HepG2 (cell line): Measurements from ENCODE around the gene CASP1.

Source experiments
- CTCF ChIP-seq: sonication (generic); formaldehyde crosslinking; IDR thresholded peaks from 2 replicates; pipeline ENCODE4 v1.5.0; 2020; ENCODE audit warnings: mild to moderate bottlenecking, missing genetic modification reagents, moderate library complexity
- GTF2F1 ChIP-seq: fragments of 150-350 bp; IDR thresholded peaks from 2 replicates; pipeline ENCODE4 v1.6.1; 2014; ENCODE audit warnings: low read length
- HDAC6 ChIP-seq: fragments of 200-600 bp; sonication (generic); IDR thresholded peaks from 2 replicates; pipeline ENCODE4 v1.7.0; 2017; ENCODE audit warnings: mild to moderate bottlenecking, antibody characterized with exemption, low read length, low read depth
- KDM1A ChIP-seq: IDR thresholded peaks from 2 replicates; pipeline ENCODE4 v1.6.1; 2016; ENCODE audit warnings: missing compliant biosample characterization
- NFIC ChIP-seq: IDR thresholded peaks from 2 replicates; pipeline ENCODE4 v1.6.1; 2012; ENCODE audit warnings: mild to moderate bottlenecking, low read length, inconsistent platforms
- PRDM15 ChIP-seq: sonication (generic); formaldehyde crosslinking; IDR thresholded peaks from 2 replicates; pipeline ENCODE4 v1.4.0; 2020; ENCODE audit warnings: missing genetic modification reagents
- RAD21 ChIP-seq: fragments of 450-650 bp; formaldehyde crosslinking; IDR thresholded peaks from 2 replicates; pipeline ENCODE4 v1.5.0; 2020; ENCODE audit warnings: mild to moderate bottlenecking
- ZBTB49 ChIP-seq: sonication (generic); formaldehyde crosslinking; IDR thresholded peaks from 2 replicates; pipeline ENCODE4 v1.4.0; 2020; ENCODE audit warnings: missing genetic modification reagents, borderline replicate concordance
- ZNF138 ChIP-seq: sonication (generic); formaldehyde crosslinking; IDR thresholded peaks from 2 replicates; pipeline ENCODE4 v1.5.0; 2020; ENCODE audit warnings: mild to moderate bottlenecking, low read depth, missing genetic modification reagents

GRCh38 chr11:105071089-105071732 lies 36.3 kb upstream of the CASP1 start:
- TF ChIP-seq HDAC6 (no peak), GTF2F1 (no peak), PRDM15 (CRISPR knock-in tag) (no peak), CTCF (CRISPR knock-in tag) (no peak), NFIC (no peak), ZNF138 (CRISPR knock-in tag) (no peak), KDM1A (CRISPR knock-in tag) (no peak), RAD21 (CRISPR knock-in tag) (no peak), ZBTB49 (CRISPR knock-in tag) (no peak)
